ENCODE measurements around the gene SLC35G6. TPM values are rescaled to one million over a fixed set of nuclear protein-coding genes. Genes with fewer than 3 reads are reported as not detected.

The SLC35G6 gene
- total RNA-seq, 3 donors from 2014 or later = not detected

GRCh38 chr17:7437950-7438614 lies 43.2 kb upstream of the SLC35G6 start:
- no peaks in the 10 kb centered on the region for H3K36me3 ChIP-seq
- H3K27me3 ChIP-seq = no peaks in the 10 kb centered on the region
- peak overlapping the region; percentile 36 to 81 (median 62) for H3K4me3 ChIP-seq
- no peaks in the 10 kb centered on the region for H3K9me3 ChIP-seq
- H3K4me1 ChIP-seq = peaks cover 8 to 21% of the 10 kb centered on the region in 2 donors
- TF ChIP-seq POLR2A (IDR thresholded peaks at IDR 0.05) = no peak
- TF ChIP-seq POLR2AphosphoS5 (IDR thresholded peaks at IDR 0.05) = peak in 1 of 3 donors; percentile 37
- DNase-seq (ENCODE audit: low spot score in 2 of 2) = peak; percentile 73 to 74
- intact Hi-C loops (cut with DNase I; ENCODE audit: low total_unique reads) = loop anchor here (10.0 kb wide), 2 partner anchors 47 to 83 kb away; partner anchors contain the start of genes KCTD11, POLR2A, SLC35G6 and TMEM95
- peak overlapping the region; percentile 91 to 93 for H3K27ac ChIP-seq

GRCh38 chr17:7438656-7439460 lies 42.4 kb upstream of the SLC35G6 start:
- no peaks in the 10 kb centered on the region for H3K36me3 ChIP-seq
- TF ChIP-seq POLR2AphosphoS5 (IDR thresholded peaks at IDR 0.05) (no peak), CTCF (IDR thresholded peaks at IDR 0.05) (no peak), POLR2A (IDR thresholded peaks at IDR 0.05) (no peak)
- H3K27ac ChIP-seq = peak overlapping the region in 1 of 2 donors; percentile 91
- peak overlapping the region; percentile 36 to 81 (median 62) for H3K4me3 ChIP-seq
- intact Hi-C loops (cut with DNase I; ENCODE audit: low total_unique reads) = loop anchor here (10.0 kb wide), 2 partner anchors 46 to 84 kb away; partner anchors contain the start of genes KCTD11, POLR2A, SLC35G6 and TMEM95
- DNase-seq (ENCODE audit: low spot score in 2 of 2) = no peak
- no peaks in the 10 kb centered on the region for H3K9me3 ChIP-seq
- H3K27me3 ChIP-seq = no peaks in the 10 kb centered on the region
- H3K4me1 ChIP-seq = peaks cover 8 to 21% of the 10 kb centered on the region in 2 donors

DNA sequence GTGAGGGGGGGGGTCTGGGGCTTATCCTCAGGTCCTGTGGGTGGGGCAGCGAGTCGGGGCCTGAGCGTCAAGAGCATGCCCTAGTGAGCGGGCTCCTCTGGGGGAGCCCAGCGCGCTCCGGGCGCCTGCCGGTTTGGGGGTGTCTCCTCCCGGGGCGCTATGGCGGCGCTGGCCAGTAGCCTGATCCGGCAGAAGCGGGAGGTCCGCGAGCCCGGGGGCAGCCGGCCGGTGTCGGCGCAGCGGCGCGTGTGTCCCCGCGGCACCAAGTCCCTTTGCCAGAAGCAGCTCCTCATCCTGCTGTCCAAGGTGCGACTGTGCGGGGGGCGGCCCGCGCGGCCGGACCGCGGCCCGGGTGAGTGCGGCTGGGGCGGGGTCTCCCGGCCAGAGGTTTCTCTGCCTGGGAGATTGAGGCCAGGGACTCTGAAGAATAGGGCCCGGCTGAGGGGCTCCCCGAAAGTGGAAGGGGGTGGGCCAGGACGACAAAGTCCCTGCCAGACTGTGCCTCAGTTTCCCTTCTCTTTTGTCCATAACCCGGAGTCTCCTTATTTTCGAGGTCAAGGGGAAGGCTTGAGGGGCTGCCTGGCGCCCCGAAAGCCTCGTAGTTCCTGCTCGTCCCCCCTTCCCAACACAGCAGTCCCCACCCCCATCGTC lies 41.7 kb upstream of the SLC35G6 start, which contains the start of gene FGF11:
Gene FGF11 (plus strand): TSS at position 51 of the 651 bp plus-strand sequence. CDS start 109 bp downstream, at position 160.
- Histone ChIP-seq H3K9me3 (no peaks in the 10 kb centered on the region), H3K36me3 (no peaks in the 10 kb centered on the region), H3K27ac (peak within 1 kb of the TSS; percentile 91 to 93), H3K4me3 (peak within 1 kb of the TSS; percentile 38 to 81 (median 62)), H3K27me3 (no peaks in the 10 kb centered on the region), H3K4me1 (peaks cover 8 to 21% of the 10 kb centered on the region in 2 donors)
- intact Hi-C loops (cut with DNase I; ENCODE audit: low total_unique reads) = loop anchor here (10.0 kb wide), 2 partner anchors 45 to 85 kb away; partner anchors contain the start of genes KCTD11, POLR2A, SLC35G6 and TMEM95
- no peak for DNase-seq (ENCODE audit: low spot score in 2 of 2)
- TF ChIP-seq POLR2AphosphoS5 (IDR thresholded peaks at IDR 0.05) (no peak), POLR2A (IDR thresholded peaks at IDR 0.05) (no peak), CTCF (IDR thresholded peaks at IDR 0.05) (no peak)

- H3K4me1 ChIP-seq = peaks cover 8 to 21% of the 10 kb centered on the region in 2 donors
- no peaks in the 10 kb centered on the region for H3K9me3 ChIP-seq
- H3K4me3 ChIP-seq = peak overlapping the region; percentile 38 to 81 (median 57)
- intact Hi-C loops (cut with DNase I; ENCODE audit: low total_unique reads) = no loop called here
- H3K27ac ChIP-seq = peak overlapping the region; percentile 40 to 56
- no peaks in the 10 kb centered on the region for H3K27me3 ChIP-seq
- no peak for TF ChIP-seq POLR2AphosphoS5 (IDR thresholded peaks at IDR 0.05)
- TF ChIP-seq POLR2A (IDR thresholded peaks at IDR 0.05) = no peak
- no peak for TF ChIP-seq CTCF (IDR thresholded peaks at IDR 0.05)
- peak; percentile 58 to 72 for DNase-seq (ENCODE audit: low spot score in 2 of 2)
- H3K36me3 ChIP-seq = no peaks in the 10 kb centered on the region
Observed at GRCh38 chr17:7440113-7440833, 41.0 kb upstream of the SLC35G6 start.

DNA sequence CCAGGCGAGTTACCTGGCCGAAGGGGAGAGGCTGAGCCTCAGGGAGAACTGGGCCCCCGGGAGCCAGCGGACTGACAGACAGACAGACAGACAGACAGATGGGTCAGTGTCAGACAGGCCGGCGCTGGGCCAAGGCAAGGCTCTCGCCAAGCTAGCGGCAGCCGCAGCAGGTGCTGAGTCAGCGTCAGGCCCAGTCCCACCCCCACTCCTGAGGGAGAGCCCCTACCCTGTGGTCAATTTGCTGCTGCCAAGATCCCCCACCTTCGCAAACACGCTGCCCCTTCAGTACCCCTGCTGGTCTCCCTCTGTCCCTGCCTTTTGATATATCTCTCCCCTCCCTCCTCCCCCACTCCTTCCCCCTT lies 40.4 kb upstream of the SLC35G6 start:
- Histone ChIP-seq H3K27me3 (no peaks in the 10 kb centered on the region), H3K9me3 (no peaks in the 10 kb centered on the region), H3K27ac (peak overlapping the region; percentile 40 to 56), H3K36me3 (no peaks in the 10 kb centered on the region), H3K4me1 (peaks cover 8 to 21% of the 10 kb centered on the region in 2 donors), H3K4me3 (peak overlapping the region in 2 of 3 donors; percentile 57 to 81)
- DNase-seq (ENCODE audit: low spot score in 2 of 2) = no peak
- intact Hi-C loops (cut with DNase I; ENCODE audit: low total_unique reads) = no loop called here
- TF ChIP-seq POLR2AphosphoS5 (IDR thresholded peaks at IDR 0.05) (no peak), POLR2A (IDR thresholded peaks at IDR 0.05) (no peak), CTCF (IDR thresholded peaks at IDR 0.05) (no peak)

Data from breast epithelium (tissue), 4 donors.